ENCODE results near the gene RDH5.
A peak's percentile ranks its signal among the peaks of the same experiment; 100 is the strongest.

The RDH5 gene

DNA sequence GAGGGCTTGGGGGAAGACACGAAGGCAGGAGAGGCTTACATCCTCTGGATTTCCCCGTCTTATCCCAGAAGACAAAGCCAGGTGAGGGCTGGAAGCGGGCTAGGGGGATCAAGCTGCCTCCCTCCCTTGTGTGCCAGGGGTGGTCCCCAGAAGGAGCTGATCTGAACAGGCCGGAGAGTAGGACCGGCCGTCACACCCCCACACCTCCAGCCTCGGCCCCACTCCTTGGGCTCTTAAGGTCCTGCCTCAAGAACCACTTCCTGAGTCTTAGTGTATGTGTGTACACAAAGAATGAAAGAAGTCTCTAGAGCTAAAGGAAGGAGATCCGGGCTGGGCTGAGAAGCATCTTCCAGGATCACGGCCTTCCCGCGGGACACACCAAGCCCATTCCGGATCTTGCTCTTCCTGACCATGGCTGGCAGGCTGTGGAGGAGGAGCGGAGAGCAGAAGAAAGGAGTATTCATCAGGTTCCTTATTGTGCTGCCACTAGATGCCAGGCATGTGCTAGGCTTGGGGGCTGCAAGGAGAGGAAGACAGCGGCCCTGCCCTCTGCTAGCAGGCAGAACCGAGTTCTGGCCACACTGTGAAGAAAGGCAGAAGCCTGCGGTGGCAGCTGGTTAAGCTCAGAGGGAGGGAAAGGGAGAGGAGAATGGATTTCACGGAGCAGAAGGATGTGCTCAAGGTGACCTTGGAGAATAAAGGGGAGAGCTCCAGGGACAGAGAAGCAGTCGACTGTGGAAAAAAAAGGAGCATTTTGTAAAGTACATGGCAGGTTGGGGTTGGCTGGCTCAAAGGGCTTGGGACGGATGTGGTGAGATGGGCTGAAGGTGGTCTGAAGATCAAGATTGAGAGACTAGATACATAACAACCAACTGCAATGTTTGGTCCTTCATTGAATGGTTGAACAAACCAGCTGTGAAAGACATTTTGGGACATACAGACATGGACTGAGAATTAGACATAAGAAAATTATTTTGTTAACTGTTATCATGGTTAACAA lies 9.9 kb downstream of the RDH5 start:
- peak; percentile 41 for DNase-seq

DNA sequence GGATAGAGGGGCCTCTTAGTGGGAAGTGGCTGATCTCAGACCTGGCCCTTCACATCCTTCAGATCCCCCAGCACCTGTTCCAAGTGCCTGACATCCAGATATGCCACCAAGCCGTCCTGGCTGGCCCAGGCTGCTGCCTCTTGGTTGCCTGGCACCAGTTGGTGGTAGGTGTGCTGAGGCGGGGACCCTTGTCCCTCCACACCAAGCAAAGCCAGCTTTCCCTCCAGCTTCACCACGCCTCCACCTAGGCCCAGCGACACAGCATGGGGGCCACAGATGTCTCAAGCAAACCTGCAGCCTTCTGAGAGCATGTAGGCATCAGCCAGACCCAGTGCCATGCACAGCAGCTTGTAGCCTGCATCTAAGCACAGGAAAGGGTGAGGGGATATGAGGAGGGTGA lies 12.1 kb downstream of the RDH5 start:
- DNase-seq, result no peak

DNA sequence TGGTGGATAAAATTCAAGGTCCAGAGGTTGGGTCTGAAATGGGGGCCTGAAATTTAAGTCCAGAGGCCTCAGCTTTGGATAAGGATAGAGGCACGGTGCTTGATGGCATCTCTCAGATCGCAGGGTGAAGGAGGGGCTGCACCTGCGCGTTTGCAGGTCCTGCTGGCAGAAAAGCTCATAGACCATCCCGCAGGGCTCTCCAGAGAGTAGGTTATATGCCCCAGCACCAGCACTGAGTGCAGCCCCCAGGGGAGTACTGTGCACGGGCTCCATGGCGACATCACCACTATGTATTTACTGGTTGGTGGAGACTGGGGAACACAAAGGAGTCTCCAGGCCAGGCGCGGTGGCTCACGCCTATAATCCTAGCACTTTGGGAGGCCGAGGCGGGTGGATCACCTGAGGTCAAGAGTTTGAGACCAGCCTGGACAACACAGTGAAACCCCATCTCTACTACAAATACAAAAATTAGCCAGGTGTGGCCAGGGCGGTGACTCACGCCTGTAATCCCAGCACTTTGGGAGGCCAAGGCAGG lies 12.9 kb downstream of the RDH5 start:
- no peak for DNase-seq

DNA sequence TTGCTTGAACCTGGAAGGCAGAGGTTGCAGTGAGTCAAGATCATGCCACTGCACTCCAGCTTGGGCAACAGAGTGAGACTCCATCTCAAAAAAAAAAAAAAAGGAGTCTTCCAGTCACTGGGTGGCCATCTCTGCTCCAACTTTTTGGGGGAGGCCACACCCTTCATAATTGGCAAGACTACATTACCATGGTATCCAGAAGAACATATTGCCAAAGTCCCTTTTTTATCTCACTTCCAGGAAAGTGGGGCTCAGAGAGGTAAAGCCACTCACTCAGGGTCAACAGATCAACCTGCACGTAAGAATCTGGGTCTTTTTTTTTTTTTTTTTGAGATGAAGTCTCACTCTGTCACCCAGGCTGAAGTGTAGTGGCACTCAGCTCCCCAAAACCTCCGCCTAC lies 13.7 kb downstream of the RDH5 start:
- no peak for DNase-seq

DNA sequence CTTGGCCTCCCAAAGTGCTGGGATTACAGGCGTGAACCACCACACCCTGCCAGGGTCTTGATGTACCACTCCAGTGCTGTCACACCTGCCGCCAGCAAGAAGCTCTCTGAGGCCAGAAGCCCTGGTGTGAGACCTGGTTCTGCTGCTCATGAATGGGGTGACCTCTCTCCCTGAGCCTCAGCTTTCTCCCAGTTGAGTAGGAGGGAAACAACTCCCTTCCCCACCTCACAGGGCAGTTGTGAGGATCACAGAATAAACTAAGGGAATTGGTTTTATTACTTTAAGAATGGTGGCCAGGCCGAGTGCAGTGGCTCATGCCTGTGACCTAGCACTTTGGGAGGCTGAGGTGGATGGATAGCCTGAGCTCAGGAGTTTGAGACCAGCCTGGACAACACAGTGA lies 14.4 kb downstream of the RDH5 start:
- no peak for DNase-seq

DNA sequence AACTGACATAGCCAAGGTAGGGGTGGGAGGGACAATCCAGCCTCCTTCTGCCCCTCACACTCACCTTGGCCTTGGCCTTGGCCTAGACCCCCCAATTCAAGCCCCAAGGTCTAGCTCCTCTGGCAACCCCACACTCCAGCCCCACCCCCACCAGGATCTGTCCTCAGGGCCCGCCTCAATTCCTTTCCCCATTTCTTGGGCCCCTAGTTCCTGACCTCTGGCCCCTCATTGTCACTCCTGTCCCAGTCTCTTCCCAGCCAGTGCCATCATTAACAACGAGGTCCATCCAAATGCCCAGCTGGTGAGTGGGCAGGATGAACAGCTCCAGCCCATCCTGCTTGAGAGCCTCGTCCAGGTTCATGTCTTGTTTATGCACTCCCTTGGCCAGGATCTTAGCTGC lies 15.9 kb downstream of the RDH5 start:
- no peak for DNase-seq

DNA sequence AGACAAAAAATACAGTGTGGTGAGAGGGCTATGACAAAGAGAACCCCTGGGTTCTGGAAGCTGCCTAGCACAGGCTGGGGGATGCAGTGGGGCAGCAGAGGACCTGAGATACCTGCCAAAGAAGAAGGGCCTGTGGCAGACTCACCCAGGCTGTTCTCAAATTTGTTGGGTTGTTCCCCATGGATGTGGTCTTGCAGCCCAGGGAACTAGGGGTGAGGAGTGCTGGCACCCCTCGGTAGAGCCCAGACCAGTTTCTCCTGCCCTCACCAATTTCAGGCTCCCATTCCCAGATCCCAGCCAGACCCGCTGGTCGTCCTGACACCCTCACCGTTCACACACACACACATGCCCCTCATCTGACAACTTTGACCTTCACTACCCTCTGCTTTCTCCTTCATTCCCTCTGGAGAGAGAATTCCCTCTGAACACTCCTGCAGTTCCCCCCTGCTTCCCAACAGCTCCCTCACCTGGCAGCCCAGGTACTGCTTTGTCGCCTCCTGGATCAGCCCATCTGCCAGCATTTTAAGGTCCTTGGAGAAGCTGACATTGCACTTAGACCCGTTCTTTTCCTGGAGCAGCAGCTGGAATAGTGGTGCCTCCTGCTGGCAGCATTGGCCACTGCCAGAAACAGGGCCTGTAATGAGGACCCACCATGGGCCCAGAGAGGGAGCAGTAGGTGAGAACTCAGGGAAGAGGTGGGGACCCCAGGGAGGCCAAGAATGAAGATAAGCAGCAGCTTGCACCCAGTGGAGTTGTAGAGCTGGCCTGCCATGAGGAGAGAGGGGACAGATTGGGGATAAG lies 16.8 kb downstream of the RDH5 start:
- peak; percentile 60 for DNase-seq

DNA sequence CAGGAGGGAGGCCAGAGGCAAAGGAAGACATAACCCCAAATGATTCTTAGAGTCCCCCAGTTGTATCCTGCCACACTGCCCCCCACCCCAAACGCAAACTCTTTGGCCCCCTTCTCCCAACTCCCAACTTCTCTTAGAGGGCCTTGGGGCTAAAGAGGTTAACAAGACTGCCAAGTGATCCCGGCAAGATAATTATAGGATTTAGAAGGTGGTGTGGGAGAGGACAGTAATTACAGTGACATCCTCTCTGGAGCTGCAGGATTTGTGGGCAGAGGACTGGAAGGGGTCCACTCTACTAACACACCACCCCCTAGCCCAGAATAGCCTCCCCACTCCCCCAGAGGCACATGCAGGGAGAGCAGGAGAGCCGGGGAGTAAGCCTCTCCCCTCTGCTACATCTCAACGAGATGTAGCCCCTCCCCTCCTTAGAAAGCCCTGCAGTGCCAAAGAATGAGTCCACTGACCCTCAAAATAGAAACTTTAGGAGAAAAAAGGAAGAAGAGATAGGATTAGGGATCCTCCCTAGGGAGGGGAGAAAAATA lies 17.5 kb downstream of the RDH5 start:
- no peak for DNase-seq

DNA sequence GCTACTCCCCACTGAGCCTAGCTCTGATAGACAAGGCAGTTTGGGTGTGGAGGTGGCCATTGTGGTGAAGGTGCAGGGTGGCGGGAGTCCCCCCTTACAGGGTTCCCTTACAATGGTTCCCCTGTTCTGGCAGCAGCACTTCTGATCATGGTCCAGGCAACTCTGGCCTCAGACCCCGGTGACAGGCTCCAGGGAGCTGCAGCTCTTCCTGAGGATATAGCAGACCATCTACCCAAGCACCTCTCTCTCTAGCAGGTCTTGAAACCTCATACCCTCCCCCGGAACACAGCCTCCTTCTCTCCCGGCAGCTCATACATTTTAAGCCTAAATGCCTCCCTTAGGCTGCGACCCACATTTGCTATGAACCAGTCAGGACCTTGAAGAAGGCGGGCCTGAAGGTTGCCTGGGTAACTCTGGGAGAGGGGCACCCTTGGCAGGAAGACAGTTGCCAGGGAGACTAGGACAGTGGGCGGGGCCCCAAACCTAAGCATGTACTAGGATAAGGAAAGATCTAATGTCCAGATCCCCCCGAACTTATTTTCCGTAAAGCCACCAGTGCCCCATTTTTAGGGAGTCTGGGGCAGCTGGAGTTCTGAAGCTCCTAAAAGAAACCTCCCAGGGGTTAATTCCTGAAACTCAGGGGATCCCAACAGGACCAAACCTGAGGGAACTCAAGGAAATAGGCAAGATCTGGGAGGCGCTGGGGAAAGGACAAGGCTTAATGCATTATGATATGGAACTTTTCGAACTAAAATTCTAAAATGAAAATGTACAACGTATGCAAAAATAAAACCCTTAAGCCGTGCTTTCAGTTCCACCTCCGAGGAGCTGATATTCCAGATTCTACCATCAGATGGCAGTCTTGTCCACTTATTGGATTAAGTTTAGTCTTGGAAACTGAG lies 18.2 kb downstream of the RDH5 start:
- peak; percentile 76 for DNase-seq

DNA sequence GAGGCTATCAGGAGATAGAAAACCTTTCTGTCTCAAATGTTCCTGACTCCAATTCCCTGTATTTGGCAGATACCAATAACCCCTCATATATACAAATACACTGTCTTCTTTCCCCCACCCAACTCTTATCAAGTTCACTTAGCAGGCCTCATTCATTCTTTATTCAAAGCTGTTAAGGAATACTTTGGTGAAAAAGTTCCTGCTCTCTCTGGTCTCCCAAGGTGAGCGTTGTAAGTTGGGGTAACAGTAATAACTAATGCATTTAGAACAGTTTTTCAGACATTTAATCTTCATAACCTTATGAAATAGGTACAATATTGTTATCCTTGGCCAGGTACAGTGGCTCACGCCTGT lies 18.8 kb downstream of the RDH5 start:
- DNase-seq, result no peak

DNA sequence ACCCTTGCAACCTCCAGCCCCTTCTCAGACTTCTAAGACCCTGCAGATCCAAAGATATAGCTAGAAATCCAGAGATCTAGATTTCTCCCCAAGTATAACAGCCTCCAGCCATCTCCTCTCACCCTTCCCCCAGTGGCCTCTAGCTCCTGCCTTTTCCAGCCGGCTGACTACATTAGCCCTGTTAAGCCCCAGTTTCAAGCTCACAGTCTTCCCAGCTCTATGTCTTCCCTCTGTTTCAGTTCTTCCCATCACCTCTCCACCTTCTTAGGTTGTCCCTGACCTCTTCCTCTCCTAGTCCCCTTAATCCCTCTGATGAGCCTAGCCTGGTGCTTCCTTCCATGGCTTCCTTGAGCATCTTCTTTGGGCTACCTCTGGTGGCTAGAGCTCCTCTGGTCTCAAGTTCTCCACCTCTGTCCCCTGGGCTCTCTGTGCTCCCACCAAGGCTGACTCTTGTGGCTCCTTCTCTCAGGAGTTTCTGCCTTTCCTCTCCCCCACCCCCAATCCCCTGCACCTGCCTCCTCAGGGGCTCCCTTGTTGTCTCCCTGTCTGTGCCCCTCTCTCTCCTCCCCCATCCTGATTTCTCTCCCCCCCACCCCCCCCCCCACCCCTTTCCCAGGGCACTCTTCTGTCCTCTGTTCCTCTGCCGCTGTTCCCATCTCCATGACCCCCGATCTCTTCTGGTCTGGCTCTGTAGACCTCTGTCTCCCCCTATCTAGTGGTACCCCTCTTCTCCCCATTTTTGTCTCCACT lies 21.9 kb downstream of the RDH5 start:
- DNase-seq, result no peak

DNA sequence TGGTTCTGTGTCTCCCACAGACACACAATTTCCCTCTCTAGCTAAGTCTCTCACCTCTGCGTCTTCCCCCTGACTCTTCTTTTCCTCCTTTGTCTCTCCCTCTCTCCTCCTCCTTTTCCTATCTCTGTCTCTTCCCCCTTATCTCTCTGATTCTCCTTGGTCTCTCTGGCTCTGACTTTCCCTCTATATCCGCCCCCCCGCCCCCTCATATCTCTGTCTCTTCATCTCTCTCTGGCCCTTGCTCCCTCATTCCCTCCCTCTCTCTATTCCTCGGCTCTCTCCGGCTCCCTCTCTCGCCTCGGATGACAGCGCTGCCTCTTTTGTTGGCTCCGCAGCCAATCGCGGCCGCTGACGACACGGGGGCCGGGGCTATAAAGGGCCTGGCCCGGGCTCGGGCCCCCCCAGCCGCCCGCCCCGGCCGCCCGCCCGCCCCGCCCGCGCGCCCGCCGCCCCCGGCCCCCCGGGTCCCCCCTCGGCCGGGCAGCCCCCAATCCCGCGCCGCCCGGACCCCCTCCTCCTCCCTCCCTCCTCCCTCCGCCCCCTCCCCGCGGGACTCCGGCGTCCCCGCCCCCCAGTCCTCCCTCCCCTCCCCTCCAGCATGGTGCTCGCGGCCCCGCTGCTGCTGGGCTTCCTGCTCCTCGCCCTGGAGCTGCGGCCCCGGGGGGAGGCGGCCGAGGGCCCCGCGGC lies 22.7 kb downstream of the RDH5 start, which contains the start of gene GDF11:
Gene GDF11, plus strand, starts transcription at position 404 of the 687 bp plus-strand sequence. Its CDS starts 195 bp downstream, at position 599.
- peak; percentile 74 for DNase-seq

DNA sequence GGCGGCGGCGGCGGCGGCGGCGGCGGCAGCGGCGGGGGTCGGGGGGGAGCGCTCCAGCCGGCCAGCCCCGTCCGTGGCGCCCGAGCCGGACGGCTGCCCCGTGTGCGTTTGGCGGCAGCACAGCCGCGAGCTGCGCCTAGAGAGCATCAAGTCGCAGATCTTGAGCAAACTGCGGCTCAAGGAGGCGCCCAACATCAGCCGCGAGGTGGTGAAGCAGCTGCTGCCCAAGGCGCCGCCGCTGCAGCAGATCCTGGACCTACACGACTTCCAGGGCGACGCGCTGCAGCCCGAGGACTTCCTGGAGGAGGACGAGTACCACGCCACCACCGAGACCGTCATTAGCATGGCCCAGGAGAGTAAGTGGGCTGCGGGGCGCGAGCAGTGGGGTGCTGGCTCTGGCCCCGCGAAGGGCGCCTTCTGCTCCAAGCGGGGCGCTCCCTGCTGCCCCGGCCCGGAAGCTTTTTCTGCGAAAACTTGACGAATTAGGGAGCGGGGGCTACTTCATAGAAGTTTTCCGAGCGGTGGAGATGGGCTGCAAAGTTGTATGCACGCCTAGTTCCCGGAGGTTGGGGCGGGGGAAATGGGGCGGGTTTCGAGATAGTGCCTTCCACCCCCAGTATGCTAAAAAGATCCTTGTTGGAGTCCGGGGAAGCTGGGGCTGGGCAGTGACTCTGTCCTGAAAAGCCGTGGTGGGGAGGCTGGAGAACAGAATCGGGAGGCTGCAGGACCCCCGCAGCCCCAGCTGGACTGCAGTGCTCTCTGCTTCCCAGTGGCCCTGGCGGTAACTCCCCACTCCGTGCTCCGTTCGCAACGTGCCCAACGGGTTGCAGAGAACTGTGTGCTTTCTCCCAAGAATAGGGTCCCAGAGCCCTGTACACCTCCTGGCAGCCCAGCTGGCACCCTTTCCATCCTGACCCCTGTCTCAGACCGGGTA lies 23.5 kb downstream of the RDH5 start:
- peak; percentile 48 for DNase-seq

DNA sequence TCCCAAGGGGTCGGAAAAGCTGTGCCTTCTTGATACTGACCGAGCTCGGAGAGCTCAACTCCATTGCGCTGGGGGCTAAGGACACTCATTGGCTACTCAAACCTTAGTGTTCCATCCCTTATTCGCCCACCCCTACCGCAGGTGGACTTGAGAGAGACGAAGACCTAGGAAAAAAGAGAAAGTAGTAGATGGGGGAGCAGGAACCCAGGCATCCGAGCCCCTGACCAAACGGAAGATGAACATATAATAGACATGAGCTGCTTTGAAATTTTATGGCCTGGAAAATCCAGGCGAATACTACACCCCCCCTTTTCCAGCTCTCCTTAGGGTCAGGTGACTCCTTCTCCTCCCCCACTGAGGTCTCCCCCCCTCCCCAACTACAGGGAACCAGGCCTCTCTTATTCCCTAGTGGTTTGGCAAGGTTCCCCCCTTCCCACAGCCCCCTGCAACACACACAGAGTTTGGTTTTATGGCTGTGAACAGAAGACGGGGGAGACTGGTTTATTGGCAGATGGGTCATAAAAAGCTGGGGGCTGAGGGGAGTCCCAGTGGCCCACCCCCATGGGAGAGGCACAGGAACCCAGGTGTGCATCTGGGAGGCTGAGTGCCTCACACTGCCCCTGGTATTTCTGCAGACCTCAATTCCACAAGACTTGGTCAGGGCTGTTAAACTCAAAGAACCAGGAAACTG lies 24.3 kb downstream of the RDH5 start:
- DNase-seq, result no peak

DNA sequence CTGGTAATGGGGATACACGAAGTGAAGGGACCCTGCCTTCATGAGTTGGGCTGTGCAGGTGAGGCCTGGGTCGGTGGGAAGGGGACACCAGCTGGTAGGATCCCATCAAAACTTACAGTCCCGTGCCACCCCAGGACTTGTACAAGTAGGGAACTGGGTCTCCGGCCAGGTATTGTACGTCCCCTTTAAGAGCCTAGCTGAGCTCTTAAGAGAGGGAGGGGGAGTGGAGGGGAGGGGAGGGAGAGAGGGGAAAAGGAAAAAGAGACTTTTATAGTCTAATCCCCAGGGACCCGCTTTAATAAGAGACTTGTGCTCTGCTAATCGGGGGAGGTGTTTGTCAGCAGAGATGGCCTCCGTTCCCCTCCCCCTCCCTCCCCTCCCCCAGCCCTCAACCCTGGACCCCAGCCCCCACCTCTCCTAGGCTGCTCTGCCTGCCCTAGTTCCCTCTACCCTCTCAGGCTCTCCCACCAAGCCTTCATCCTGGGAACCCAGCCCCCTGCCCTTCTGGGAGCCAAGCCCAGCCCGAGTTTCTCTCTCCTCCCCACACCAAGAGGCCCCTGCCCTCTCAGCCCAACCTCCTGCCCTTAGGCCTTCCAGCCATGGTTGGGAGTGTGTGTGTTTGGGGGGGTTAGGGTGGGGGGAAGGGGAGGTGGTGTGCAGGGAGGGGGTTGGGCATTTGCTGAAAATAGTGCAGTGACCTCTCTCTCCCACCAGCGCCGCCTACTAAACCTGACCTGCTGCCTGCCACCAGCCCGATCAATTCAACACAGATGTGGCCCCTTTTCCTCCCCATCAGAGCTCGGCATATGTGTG lies 25.4 kb downstream of the RDH5 start:
- DNase-seq, result no peak

DNA sequence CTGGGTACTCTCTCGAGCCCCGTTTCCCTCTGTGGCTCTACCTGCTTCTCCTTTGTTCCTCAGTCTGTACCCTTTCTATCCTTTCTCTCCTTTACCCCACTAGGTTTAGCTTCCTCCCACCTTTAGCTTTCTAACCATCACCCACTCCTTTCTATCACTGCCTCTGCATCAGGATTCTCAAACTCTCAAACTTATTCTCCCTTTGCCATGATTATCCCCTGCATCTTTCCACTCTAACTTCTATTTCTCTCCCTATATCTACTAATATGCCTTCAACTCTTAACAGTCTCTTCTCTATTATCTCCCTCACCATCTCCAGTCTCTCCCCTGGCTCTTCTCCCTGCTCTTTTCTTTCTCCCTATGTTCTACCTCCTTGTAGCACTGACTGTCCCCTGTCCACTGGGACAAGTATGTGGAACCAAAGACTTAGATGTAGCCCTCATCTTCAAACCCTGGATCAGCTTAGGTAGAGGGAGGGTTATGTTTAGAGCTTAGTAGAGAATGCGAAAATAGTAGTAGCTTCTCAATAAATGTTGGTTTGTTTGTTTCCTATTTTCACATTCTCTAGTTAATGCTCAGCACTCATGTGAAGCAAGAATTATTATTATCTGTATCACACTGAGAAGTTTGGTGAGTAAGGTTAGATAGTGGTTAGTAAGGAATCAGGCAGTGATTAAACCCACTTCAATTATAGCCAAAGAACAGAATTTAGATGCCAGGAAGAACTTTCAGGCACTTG lies 26.1 kb downstream of the RDH5 start:
- DNase-seq, result no peak

DNA sequence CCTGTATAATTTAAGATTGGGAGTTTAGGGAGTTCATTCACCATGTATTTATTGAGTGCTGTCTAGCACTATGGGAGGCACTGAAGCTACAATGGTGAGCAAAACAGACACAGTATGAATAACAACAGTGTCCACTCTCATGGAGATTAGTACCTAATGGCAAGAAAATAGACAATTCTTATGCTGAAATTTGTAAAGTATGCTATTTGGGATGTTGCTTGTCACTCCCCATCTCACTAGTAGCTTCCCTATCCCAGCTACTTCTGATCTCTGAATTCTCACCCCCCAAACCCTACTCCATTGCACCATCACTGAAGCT lies 26.7 kb downstream of the RDH5 start:
- DNase-seq, result no peak

Measured in activated CD8-positive, alpha-beta memory T cell treated with anti-CD3 and anti-CD28 coated beads, Interleukin-2, amount 50 U/mL, for 4 hours (primary cell).